Measurements from ENCODE around the gene MYH7. TPM values are rescaled to one million over a fixed set of nuclear protein-coding genes. Genes with fewer than 3 reads are reported as not detected.

The MYH7 gene
- total and polyA plus RNA-seq, 7 experiments from 2014 or later, result not detected

DNA sequence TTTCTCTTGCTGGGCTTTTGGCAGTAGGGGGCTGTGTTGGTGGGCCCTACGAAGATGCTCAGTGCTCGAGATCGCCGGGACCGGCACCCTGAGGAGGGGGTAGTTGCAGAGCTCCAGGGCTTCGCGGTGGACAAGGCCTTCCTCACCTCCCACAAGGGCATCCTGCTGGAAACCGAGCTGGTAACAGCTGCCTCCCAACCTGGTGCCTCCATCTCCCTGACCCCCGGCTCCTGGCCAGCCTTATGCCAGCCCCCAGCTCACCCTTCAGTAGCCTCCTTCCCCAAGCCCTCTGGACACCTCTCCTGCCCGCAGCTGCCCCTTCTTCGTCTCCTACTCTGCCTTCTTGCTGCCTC, 58.3 kb downstream of the MYH7 start:
- no peaks in the 10 kb centered on the region for H3K36me3 ChIP-seq (ENCODE audit: control insufficient read depth in 2 of 3, insufficient read depth in 3 of 3, low read length in 3 of 3)
- no peak overlapping the region for H3K27ac ChIP-seq (ENCODE audit: low read depth, low read length)
- intact Hi-C loops (cut with micrococcal nuclease), result no loop called here
- peak overlapping the region in 1 of 9 donors; percentile 4 for H3K27ac Mint-ChIP-seq
- H3K9me3 ChIP-seq (ENCODE audit: control insufficient read depth in 2 of 3, low read length in 3 of 3), result no peaks in the 10 kb centered on the region
- no peaks in the 10 kb centered on the region for H3K4me1 ChIP-seq (ENCODE audit: control insufficient read depth in 2 of 2, insufficient read depth in 2 of 2, low read length in 2 of 2)
- H3K27me3 Mint-ChIP-seq, result peaks cover 0 to 8% (median 0%) of the 10 kb centered on the region in 5 donors
- H3K4me3 ChIP-seq (ENCODE audit: low read length), result no peak overlapping the region
- CTCF ChIA-PET, result interaction anchor here (1.6 kb wide), 1 partner anchor 113 kb away, joined by 4 read pairs; no protein-coding TSS in a partner anchor
- POLR2A ChIA-PET, result no interaction called here
- peaks cover 0 to 5% (median 0%) of the 10 kb centered on the region in 7 donors for H3K4me1 Mint-ChIP-seq
- DNase-seq (no peak), ATAC-seq (no peak)
- no peaks in the 10 kb centered on the region for H3K27me3 ChIP-seq (ENCODE audit: control insufficient read depth in 2 of 2, insufficient read depth in 2 of 2, low read length in 2 of 2)
- H3K9me3 Mint-ChIP-seq, result no peaks in the 10 kb centered on the region
- no peaks in the 10 kb centered on the region for H3K36me3 Mint-ChIP-seq
- no peak overlapping the region for H3K4me3 Mint-ChIP-seq

DNA sequence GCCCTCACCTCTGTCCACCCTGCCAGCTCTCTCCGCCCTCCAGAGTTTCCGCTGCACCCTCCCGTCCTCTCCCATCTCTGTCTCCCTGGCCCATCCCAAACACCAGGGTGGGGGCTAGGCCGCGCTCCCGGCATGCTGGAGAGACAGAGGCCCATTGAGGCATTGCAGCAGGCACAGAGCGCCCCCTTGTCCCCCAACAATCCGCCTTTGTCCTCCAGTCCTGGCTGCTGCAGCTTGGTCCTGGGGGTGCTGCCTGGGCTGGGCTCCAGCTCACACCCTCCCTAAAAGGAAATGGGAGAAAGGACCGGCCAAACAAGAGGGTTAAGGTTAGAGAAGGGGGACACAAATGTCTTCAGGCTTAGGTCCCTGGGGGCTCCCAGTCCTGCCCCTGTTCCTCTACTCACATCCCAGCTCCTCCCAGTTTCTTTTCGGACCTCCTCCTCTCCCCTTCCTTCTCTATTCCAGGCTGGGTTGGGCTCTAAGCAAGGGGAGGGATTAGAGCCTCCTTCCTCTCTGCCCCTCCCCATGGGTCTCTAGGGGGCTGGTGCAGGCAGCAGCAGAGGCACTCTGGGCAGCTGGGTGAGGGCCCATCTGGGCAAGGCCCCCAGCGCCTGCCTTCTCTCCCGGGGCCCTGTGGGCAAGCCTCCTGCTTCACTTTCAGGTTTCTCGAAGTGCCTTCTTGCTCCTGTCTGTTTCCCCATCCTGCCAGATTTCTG, 58.8 kb downstream of the MYH7 start, which contains the start of gene CMTM5:
Gene CMTM5, plus strand, starts transcription at position 565 of the 716 bp plus-strand sequence. CDS start 206 bp downstream, outside the sequence.
- H3K27ac Mint-ChIP-seq, result peak within 1 kb of the TSS in 2 of 9 donors; percentile 4 to 58
- ATAC-seq (no peak), DNase-seq (no peak)
- POLR2A ChIA-PET, result no interaction called here
- H3K27ac ChIP-seq (ENCODE audit: low read depth, low read length), result no peak within 1 kb of the TSS
- H3K9me3 Mint-ChIP-seq, result no peaks in the 10 kb centered on the region
- no peaks in the 10 kb centered on the region for H3K36me3 ChIP-seq (ENCODE audit: control insufficient read depth in 2 of 3, insufficient read depth in 3 of 3, low read length in 3 of 3)
- H3K27me3 Mint-ChIP-seq, result peaks cover 0 to 5% (median 0%) of the 10 kb centered on the region in 5 donors
- H3K27me3 ChIP-seq (ENCODE audit: control insufficient read depth in 2 of 2, insufficient read depth in 2 of 2, low read length in 2 of 2), result no peaks in the 10 kb centered on the region
- H3K9me3 ChIP-seq (ENCODE audit: control insufficient read depth in 2 of 3, low read length in 3 of 3), result no peaks in the 10 kb centered on the region
- no peak within 1 kb of the TSS for H3K4me3 ChIP-seq (ENCODE audit: low read length)
- intact Hi-C loops (cut with micrococcal nuclease), result no loop called here
- H3K4me1 ChIP-seq (ENCODE audit: control insufficient read depth in 2 of 2, insufficient read depth in 2 of 2, low read length in 2 of 2), result no peaks in the 10 kb centered on the region
- CTCF ChIA-PET, result interaction anchor here (0.5 to 1.6 kb wide), 4 partner anchors 42 to 112 kb away, joined by 3 to 4 read pairs (median 3); no protein-coding TSS in a partner anchor
- no peak within 1 kb of the TSS for H3K4me3 Mint-ChIP-seq
- no peaks in the 10 kb centered on the region for H3K36me3 Mint-ChIP-seq
- peaks cover 0 to 8% (median 0%) of the 10 kb centered on the region in 7 donors for H3K4me1 Mint-ChIP-seq

GRCh38 chr14:23375527-23376251, 59.8 kb downstream of the MYH7 start:
- no peak overlapping the region for H3K4me3 ChIP-seq (ENCODE audit: low read length)
- H3K36me3 Mint-ChIP-seq, result no peaks in the 10 kb centered on the region
- intact Hi-C loops (cut with micrococcal nuclease), result no loop called here
- no peaks in the 10 kb centered on the region for H3K27me3 ChIP-seq (ENCODE audit: control insufficient read depth in 2 of 2, insufficient read depth in 2 of 2, low read length in 2 of 2)
- CTCF ChIA-PET, result interaction anchor here (0.7 kb wide), 1 partner anchor 53 kb away, joined by 3 read pairs; no protein-coding TSS in a partner anchor
- H3K4me1 ChIP-seq (ENCODE audit: control insufficient read depth in 2 of 2, insufficient read depth in 2 of 2, low read length in 2 of 2), result no peaks in the 10 kb centered on the region
- ATAC-seq (no peak), DNase-seq (no peak)
- peaks cover 0 to 8% (median 0%) of the 10 kb centered on the region in 7 donors for H3K4me1 Mint-ChIP-seq
- no peak overlapping the region for H3K27ac ChIP-seq (ENCODE audit: low read depth, low read length)
- no peaks in the 10 kb centered on the region for H3K9me3 Mint-ChIP-seq
- H3K4me3 Mint-ChIP-seq, result no peak overlapping the region
- POLR2A ChIA-PET, result no interaction called here
- peaks cover 0 to 5% (median 0%) of the 10 kb centered on the region in 5 donors for H3K27me3 Mint-ChIP-seq
- no peaks in the 10 kb centered on the region for H3K36me3 ChIP-seq (ENCODE audit: control insufficient read depth in 2 of 3, insufficient read depth in 3 of 3, low read length in 3 of 3)
- no peak overlapping the region for H3K27ac Mint-ChIP-seq
- no peaks in the 10 kb centered on the region for H3K9me3 ChIP-seq (ENCODE audit: control insufficient read depth in 2 of 3, low read length in 3 of 3)

- intact Hi-C loops (cut with micrococcal nuclease), result no loop called here
Measured at GRCh38 chr14:23373041-23373440, 62.4 kb downstream of the MYH7 start.

DNA sequence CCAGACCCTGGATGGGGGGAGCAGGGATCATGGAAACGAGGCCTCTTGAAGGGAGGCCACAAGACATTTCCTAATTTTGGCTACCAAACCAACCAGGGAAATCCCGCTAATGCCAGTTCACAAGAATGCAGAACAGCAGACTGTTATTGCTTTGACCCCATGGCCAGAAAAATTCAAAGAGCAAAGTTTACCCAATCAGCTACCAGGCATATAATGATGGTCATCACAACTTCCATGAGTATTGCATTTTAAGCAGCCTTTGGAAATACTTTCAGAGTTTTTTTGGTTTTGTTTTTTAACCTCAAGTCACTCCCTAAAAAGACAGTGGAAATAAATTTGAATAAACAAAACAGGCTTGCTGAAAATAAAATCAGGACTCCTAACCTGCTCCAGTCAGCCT, 63.0 kb downstream of the MYH7 start, which contains the start of gene IL25:
Gene IL25, plus strand, starts transcription at position 301 of the 400 bp plus-strand sequence.
- Histone ChIP-seq H3K4me1 (ENCODE audit: control insufficient read depth in 2 of 2, insufficient read depth in 2 of 2, low read length in 2 of 2) (no peaks in the 10 kb centered on the region), H3K36me3 (ENCODE audit: control insufficient read depth in 2 of 3, insufficient read depth in 3 of 3, low read length in 3 of 3) (no peaks in the 10 kb centered on the region), H3K27me3 (ENCODE audit: control insufficient read depth in 2 of 2, insufficient read depth in 2 of 2, low read length in 2 of 2) (no peaks in the 10 kb centered on the region), H3K9me3 (ENCODE audit: control insufficient read depth in 2 of 3, low read length in 3 of 3) (no peaks in the 10 kb centered on the region), H3K27ac (ENCODE audit: low read depth, low read length) (no peak within 1 kb of the TSS), H3K4me3 (ENCODE audit: low read length) (no peak within 1 kb of the TSS)
- ATAC-seq (no peak), DNase-seq (no peak)
- ChIA-PET CTCF (no interaction called here), POLR2A (no interaction called here)
- intact Hi-C loops (cut with micrococcal nuclease), result no loop called here
- peaks cover 0 to 4% (median 0%) of the 10 kb centered on the region in 7 donors for H3K4me1 Mint-ChIP-seq
- no peak within 1 kb of the TSS for H3K4me3 Mint-ChIP-seq
- H3K27ac Mint-ChIP-seq, result no peak within 1 kb of the TSS
- H3K9me3 Mint-ChIP-seq, result peaks cover 0 to 3% (median 0%) of the 10 kb centered on the region in 11 donors
- H3K27me3 Mint-ChIP-seq, result peaks cover 4 to 13% (median 7%) of the 10 kb centered on the region in 5 donors
- H3K36me3 Mint-ChIP-seq, result no peaks in the 10 kb centered on the region

More at GRCh38 chr14:23373041-23373440, 62.4 kb downstream of the MYH7 start:
- no peaks in the 10 kb centered on the region for H3K9me3 ChIP-seq (ENCODE audit: control insufficient read depth in 2 of 3, low read length in 3 of 3)
- DNase-seq, result no peak
- Mint-ChIP-seq H3K4me1 (peaks cover 0 to 4% (median 0%) of the 10 kb centered on the region in 7 donors), H3K9me3 (peaks cover 0 to 2% (median 0%) of the 10 kb centered on the region in 11 donors), H3K27ac (no peak overlapping the region), H3K36me3 (no peaks in the 10 kb centered on the region), H3K4me3 (no peak overlapping the region), H3K27me3 (peaks cover 0 to 8% (median 4%) of the 10 kb centered on the region in 5 donors)
- CTCF ChIA-PET, result no interaction called here
- POLR2A ChIA-PET, result interaction anchor here (0.6 kb wide), 1 partner anchor 31 kb away, joined by 3 read pairs; no protein-coding TSS in a partner anchor
- H3K4me1 ChIP-seq (ENCODE audit: control insufficient read depth in 2 of 2, insufficient read depth in 2 of 2, low read length in 2 of 2), result no peaks in the 10 kb centered on the region
- no peak overlapping the region for H3K4me3 ChIP-seq (ENCODE audit: low read length)
- H3K27ac ChIP-seq (ENCODE audit: low read depth, low read length), result no peak overlapping the region
- no peaks in the 10 kb centered on the region for H3K27me3 ChIP-seq (ENCODE audit: control insufficient read depth in 2 of 2, insufficient read depth in 2 of 2, low read length in 2 of 2)
- no peaks in the 10 kb centered on the region for H3K36me3 ChIP-seq (ENCODE audit: control insufficient read depth in 2 of 3, insufficient read depth in 3 of 3, low read length in 3 of 3)
- ATAC-seq, result no peak

DNA sequence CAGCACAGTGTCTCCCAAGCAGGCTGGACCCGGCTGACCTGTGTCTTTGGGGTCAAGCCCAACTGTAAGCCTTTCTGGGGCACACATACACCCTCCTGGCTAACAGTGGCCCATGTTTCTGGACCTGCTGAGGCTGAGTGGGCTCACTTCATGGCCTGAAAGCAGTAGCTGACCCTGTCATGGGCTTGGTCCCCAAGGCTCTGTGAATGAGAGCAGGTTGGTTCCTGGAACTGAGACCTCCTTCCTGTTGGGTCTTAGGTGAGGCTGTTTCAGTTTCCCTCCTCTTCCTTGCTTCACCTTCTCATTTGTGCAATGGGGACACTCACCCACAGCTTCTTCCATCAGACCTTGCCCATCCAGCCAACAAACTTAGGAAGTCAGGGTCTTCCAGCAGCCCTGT, 63.6 kb downstream of the MYH7 start:
- DNase-seq (no peak), ATAC-seq (no peak)
- Histone ChIP-seq H3K4me1 (ENCODE audit: control insufficient read depth in 2 of 2, insufficient read depth in 2 of 2, low read length in 2 of 2) (no peaks in the 10 kb centered on the region), H3K27me3 (ENCODE audit: control insufficient read depth in 2 of 2, insufficient read depth in 2 of 2, low read length in 2 of 2) (no peaks in the 10 kb centered on the region), H3K4me3 (ENCODE audit: low read length) (no peak overlapping the region), H3K36me3 (ENCODE audit: control insufficient read depth in 2 of 3, insufficient read depth in 3 of 3, low read length in 3 of 3) (no peaks in the 10 kb centered on the region), H3K9me3 (ENCODE audit: control insufficient read depth in 2 of 3, low read length in 3 of 3) (no peaks in the 10 kb centered on the region), H3K27ac (ENCODE audit: low read depth, low read length) (no peak overlapping the region)
- intact Hi-C loops (cut with micrococcal nuclease), result no loop called here
- POLR2A ChIA-PET, result no interaction called here
- Mint-ChIP-seq H3K27ac (no peak overlapping the region), H3K4me3 (no peak overlapping the region), H3K9me3 (peaks cover 0 to 3% (median 0%) of the 10 kb centered on the region in 11 donors), H3K27me3 (peaks cover 11 to 20% (median 13%) of the 10 kb centered on the region in 5 donors), H3K36me3 (no peaks in the 10 kb centered on the region), H3K4me1 (peaks cover 0 to 4% (median 0%) of the 10 kb centered on the region in 7 donors)
- CTCF ChIA-PET, result no interaction called here

Measured in naive thymus-derived CD4-positive, alpha-beta T cell (primary cell).